ENCODE results near the gene EMP1. TPM values are rescaled to one million over a fixed set of nuclear protein-coding genes. Genes with fewer than 3 reads are reported as not detected.

The EMP1 gene
- total and polyA plus RNA-seq, 9 of the 15 experiments (the other 6 are each of a cell fraction or from before 2014, with no cell fraction given), result 0.10 to 0.60 TPM; not detected in 7

DNA sequence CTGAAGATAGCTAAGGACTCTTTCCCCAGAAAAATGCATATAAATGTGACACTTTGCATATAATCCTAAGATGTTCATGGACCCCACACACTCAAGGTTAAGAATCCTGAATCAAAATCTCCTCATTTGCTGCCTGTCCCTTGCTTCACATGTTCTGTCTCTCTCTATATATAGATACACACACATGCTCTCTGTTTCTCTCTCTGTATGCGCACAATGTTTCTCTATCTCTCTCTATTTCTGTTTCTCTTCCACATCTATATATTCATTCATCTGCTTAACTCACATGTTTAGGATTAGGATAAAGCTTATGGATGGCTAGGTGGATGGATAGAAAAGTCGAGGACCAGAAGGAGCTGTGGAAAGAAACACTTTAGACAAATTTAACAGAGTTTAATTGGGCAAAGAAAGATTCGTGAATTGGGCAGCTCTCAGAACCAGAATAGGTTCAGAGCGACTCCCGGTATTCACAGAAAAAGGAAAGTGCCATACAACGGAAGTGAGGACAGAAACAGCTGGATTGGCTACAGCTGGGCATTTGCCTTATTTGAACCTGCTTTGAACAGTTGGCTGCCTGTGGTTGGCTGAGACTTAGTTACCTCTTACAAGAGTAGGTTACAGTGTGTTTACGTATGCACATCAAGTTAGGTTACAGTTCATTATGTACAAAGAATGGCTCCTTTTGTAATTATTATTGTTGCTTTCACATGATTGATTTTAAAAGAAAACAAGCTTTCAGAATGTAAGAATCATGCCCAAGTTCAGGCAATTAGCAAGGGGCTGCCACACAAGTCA lies 57.6 kb downstream of the EMP1 start (continued):
- TF ChIP-seq, protein P1, sequence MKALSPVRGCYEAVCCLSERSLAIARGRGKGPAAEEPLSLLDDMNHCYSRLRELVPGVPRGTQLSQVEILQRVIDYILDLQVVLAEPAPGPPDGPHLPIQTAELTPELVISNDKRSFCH (CRISPR knock-in tag; IDR thresholded peaks at IDR 0.05), result no peak
- TF ChIP-seq, protein P1 (tag; IDR thresholded peaks at IDR 0.05), result no peak
- TF ChIP-seq, protein P2, sequence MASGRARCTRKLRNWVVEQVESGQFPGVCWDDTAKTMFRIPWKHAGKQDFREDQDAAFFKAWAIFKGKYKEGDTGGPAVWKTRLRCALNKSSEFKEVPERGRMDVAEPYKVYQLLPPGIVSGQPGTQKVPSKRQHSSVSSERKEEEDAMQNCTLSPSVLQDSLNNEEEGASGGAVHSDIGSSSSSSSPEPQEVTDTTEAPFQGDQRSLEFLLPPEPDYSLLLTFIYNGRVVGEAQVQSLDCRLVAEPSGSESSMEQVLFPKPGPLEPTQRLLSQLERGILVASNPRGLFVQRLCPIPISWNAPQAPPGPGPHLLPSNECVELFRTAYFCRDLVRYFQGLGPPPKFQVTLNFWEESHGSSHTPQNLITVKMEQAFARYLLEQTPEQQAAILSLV (tag; IDR thresholded peaks at IDR 0.05), result no peak
- TF ChIP-seq CHD2 (IDR thresholded peaks at IDR 0.05; ENCODE audit: low read depth, low read length) (no peak), PTTG1 (tag; IDR thresholded peaks at IDR 0.05; ENCODE audit: low read depth) (no peak), TEAD1 (CRISPR knock-in tag; IDR thresholded peaks at IDR 0.05) (no peak), RHOXF2B (CRISPR knock-in tag; conservative IDR thresholded peaks at IDR 0.05) (no peak)
- TF ChIP-seq, protein P3, sequence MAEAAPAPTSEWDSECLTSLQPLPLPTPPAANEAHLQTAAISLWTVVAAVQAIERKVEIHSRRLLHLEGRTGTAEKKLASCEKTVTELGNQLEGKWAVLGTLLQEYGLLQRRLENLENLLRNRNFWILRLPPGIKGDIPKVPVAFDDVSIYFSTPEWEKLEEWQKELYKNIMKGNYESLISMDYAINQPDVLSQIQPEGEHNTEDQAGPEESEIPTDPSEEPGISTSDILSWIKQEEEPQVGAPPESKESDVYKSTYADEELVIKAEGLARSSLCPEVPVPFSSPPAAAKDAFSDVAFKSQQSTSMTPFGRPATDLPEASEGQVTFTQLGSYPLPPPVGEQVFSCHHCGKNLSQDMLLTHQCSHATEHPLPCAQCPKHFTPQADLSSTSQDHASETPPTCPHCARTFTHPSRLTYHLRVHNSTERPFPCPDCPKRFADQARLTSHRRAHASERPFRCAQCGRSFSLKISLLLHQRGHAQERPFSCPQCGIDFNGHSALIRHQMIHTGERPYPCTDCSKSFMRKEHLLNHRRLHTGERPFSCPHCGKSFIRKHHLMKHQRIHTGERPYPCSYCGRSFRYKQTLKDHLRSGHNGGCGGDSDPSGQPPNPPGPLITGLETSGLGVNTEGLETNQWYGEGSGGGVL (CRISPR knock-in tag; IDR thresholded peaks at IDR 0.05), result no peak
- TF ChIP-seq, protein P4, sequence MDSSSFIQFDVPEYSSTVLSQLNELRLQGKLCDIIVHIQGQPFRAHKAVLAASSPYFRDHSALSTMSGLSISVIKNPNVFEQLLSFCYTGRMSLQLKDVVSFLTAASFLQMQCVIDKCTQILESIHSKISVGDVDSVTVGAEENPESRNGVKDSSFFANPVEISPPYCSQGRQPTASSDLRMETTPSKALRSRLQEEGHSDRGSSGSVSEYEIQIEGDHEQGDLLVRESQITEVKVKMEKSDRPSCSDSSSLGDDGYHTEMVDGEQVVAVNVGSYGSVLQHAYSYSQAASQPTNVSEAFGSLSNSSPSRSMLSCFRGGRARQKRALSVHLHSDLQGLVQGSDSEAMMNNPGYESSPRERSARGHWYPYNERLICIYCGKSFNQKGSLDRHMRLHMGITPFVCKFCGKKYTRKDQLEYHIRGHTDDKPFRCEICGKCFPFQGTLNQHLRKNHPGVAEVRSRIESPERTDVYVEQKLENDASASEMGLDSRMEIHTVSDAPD (CRISPR knock-in tag; IDR thresholded peaks at IDR 0.05), result no peak
